ENCODE data around the gene NTM. TPM values are rescaled to one million over a fixed set of nuclear protein-coding genes. Genes with fewer than 3 reads are reported as not detected.

The NTM gene
- polyA plus RNA-seq, 1 donor (not counting 4 experiments of a cell fraction or from before 2014, with no cell fraction given), result 47.9 TPM

- Histone ChIP-seq H3K4me1 (ENCODE audit: control insufficient read depth, extremely low read depth, insufficient read depth, low read length) (no peaks in the 10 kb centered on the region), H3K9me3 (ENCODE audit: control insufficient read depth, low read depth, low read length) (no peaks in the 10 kb centered on the region), H3K36me3 (ENCODE audit: control insufficient read depth in 2 of 2, extremely low read depth in 1 of 2, insufficient read depth in 2 of 2, low read length in 2 of 2) (no peaks in the 10 kb centered on the region), H3K27me3 (ENCODE audit: control insufficient read depth, extremely low read depth, insufficient read depth, low read length) (no peaks in the 10 kb centered on the region), H3K4me3 (ENCODE audit: control insufficient read depth in 2 of 3, extremely low read depth in 1 of 3, insufficient read depth in 2 of 3, low read depth in 1 of 3, low read length in 3 of 3) (no peak overlapping the region), H3K4me2 (ENCODE audit: control insufficient read depth, extremely low read depth, insufficient read depth, low read depth, low read length) (no peak overlapping the region), H3K79me2 (ENCODE audit: control insufficient read depth, insufficient read depth, low read length) (no peaks in the 10 kb centered on the region), H4K20me1 (ENCODE audit: control insufficient read depth, extremely low read depth, insufficient read depth, low read length) (no peaks in the 10 kb centered on the region), H3K9ac (ENCODE audit: control insufficient read depth, extremely low read depth, insufficient read depth, low read length) (no peak overlapping the region), H3K27ac (ENCODE audit: control insufficient read depth, insufficient read depth, low read length) (no peak overlapping the region), H2AFZ (ENCODE audit: control insufficient read depth, low read length) (no peak overlapping the region), H3K9me1 (ENCODE audit: control insufficient read depth, extremely low read depth, insufficient read depth, low read length) (no peaks in the 10 kb centered on the region)
- FAIRE-seq (no peak), DNase-seq (ENCODE audit: low read depth, low spot score) (no peak)
- dilution Hi-C loops (cut with MboI; ENCODE audit: extremely low pct_ligation_motif_present, low sequenced_read_pairs), result loop anchor here (25.0 kb wide), 1 partner anchor 601 kb away; no protein-coding TSS in a partner anchor
- TF ChIP-seq, protein P1, sequence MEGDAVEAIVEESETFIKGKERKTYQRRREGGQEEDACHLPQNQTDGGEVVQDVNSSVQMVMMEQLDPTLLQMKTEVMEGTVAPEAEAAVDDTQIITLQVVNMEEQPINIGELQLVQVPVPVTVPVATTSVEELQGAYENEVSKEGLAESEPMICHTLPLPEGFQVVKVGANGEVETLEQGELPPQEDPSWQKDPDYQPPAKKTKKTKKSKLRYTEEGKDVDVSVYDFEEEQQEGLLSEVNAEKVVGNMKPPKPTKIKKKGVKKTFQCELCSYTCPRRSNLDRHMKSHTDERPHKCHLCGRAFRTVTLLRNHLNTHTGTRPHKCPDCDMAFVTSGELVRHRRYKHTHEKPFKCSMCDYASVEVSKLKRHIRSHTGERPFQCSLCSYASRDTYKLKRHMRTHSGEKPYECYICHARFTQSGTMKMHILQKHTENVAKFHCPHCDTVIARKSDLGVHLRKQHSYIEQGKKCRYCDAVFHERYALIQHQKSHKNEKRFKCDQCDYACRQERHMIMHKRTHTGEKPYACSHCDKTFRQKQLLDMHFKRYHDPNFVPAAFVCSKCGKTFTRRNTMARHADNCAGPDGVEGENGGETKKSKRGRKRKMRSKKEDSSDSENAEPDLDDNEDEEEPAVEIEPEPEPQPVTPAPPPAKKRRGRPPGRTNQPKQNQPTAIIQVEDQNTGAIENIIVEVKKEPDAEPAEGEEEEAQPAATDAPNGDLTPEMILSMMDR (optimal IDR thresholded peaks at IDR 0.05 in 1 of 3, IDR thresholded peaks at IDR 0.05 in 1 of 3, conservative IDR thresholded peaks at IDR 0.05 in 1 of 3; ENCODE audit: extremely low read depth in 1 of 3, insufficient read depth in 2 of 3, low read length in 3 of 3), result no peak
- no peak for TF ChIP-seq EZH2 (IDR thresholded peaks at IDR 0.05; ENCODE audit: low read length)
Observed at GRCh38 chr11:131663405-131664200, 293.2 kb downstream of the NTM start.

- Histone ChIP-seq H3K9me3 (ENCODE audit: control insufficient read depth, low read depth, low read length) (no peaks in the 10 kb centered on the region), H3K4me3 (ENCODE audit: control insufficient read depth in 2 of 3, extremely low read depth in 1 of 3, insufficient read depth in 2 of 3, low read depth in 1 of 3, low read length in 3 of 3) (no peak overlapping the region), H2AFZ (ENCODE audit: control insufficient read depth, low read length) (no peak overlapping the region), H3K9me1 (ENCODE audit: control insufficient read depth, extremely low read depth, insufficient read depth, low read length) (no peaks in the 10 kb centered on the region), H3K4me2 (ENCODE audit: control insufficient read depth, extremely low read depth, insufficient read depth, low read depth, low read length) (no peak overlapping the region), H3K4me1 (ENCODE audit: control insufficient read depth, extremely low read depth, insufficient read depth, low read length) (no peaks in the 10 kb centered on the region), H3K27ac (ENCODE audit: control insufficient read depth, insufficient read depth, low read length) (no peak overlapping the region), H3K27me3 (ENCODE audit: control insufficient read depth, extremely low read depth, insufficient read depth, low read length) (no peaks in the 10 kb centered on the region), H3K36me3 (ENCODE audit: control insufficient read depth in 2 of 2, extremely low read depth in 1 of 2, insufficient read depth in 2 of 2, low read length in 2 of 2) (no peaks in the 10 kb centered on the region), H4K20me1 (ENCODE audit: control insufficient read depth, extremely low read depth, insufficient read depth, low read length) (no peaks in the 10 kb centered on the region), H3K9ac (ENCODE audit: control insufficient read depth, extremely low read depth, insufficient read depth, low read length) (no peak overlapping the region), H3K79me2 (ENCODE audit: control insufficient read depth, insufficient read depth, low read length) (no peaks in the 10 kb centered on the region)
- no peak for TF ChIP-seq EZH2 (IDR thresholded peaks at IDR 0.05; ENCODE audit: low read length)
- TF ChIP-seq, protein P1 (optimal IDR thresholded peaks at IDR 0.05 in 1 of 3, IDR thresholded peaks at IDR 0.05 in 1 of 3, conservative IDR thresholded peaks at IDR 0.05 in 1 of 3; ENCODE audit: extremely low read depth in 1 of 3, insufficient read depth in 2 of 3, low read length in 3 of 3), result no peak
- DNase-seq (ENCODE audit: low read depth, low spot score) (no peak), FAIRE-seq (no peak)
- dilution Hi-C loops (cut with MboI; ENCODE audit: extremely low pct_ligation_motif_present, low sequenced_read_pairs), result loop anchor here (25.0 kb wide), 1 partner anchor 602 kb away; no protein-coding TSS in a partner anchor
Observed at GRCh38 chr11:131664293-131664692, 293.9 kb downstream of the NTM start.
